ENCODE results near the gene ARHGAP28.

The ARHGAP28 gene

GRCh38 chr18:6732952-6733351 lies 3.4 kb downstream of the ARHGAP28 start:
- no peak for DNase-seq (ENCODE audit: low read depth)

- DNase-seq (ENCODE audit: low read depth): no peak
Observed at GRCh38 chr18:6733758-6734157, 4.2 kb downstream of the ARHGAP28 start.

- no peak for DNase-seq (ENCODE audit: low read depth)
Observed at GRCh38 chr18:6734726-6735430, 5.4 kb downstream of the ARHGAP28 start.

GRCh38 chr18:6737833-6738232 lies 8.3 kb downstream of the ARHGAP28 start:
- no peak for DNase-seq (ENCODE audit: low read depth)

GRCh38 chr18:6738622-6739021 lies 9.1 kb downstream of the ARHGAP28 start:
- DNase-seq (ENCODE audit: low read depth): no peak

- no peak for DNase-seq (ENCODE audit: low read depth)
Observed at GRCh38 chr18:6741232-6741663, 11.7 kb downstream of the ARHGAP28 start.

- no peak for DNase-seq (ENCODE audit: low read depth)
Observed at GRCh38 chr18:6741786-6742185, 12.3 kb downstream of the ARHGAP28 start.

GRCh38 chr18:6743999-6744398 lies 14.5 kb downstream of the ARHGAP28 start:
- DNase-seq (ENCODE audit: low read depth): no peak

- DNase-seq (ENCODE audit: low read depth): no peak
Observed at GRCh38 chr18:6744816-6745455, 15.4 kb downstream of the ARHGAP28 start.

GRCh38 chr18:6745504-6746031 lies 16.1 kb downstream of the ARHGAP28 start:
- no peak for DNase-seq (ENCODE audit: low read depth)

GRCh38 chr18:6746386-6746960 lies 17.0 kb downstream of the ARHGAP28 start:
- no peak for DNase-seq (ENCODE audit: low read depth)

GRCh38 chr18:6747646-6748045 lies 18.1 kb downstream of the ARHGAP28 start:
- DNase-seq (ENCODE audit: low read depth): no peak

GRCh38 chr18:6748241-6748640 lies 18.7 kb downstream of the ARHGAP28 start:
- DNase-seq (ENCODE audit: low read depth): no peak

GRCh38 chr18:6750411-6750810 lies 20.9 kb downstream of the ARHGAP28 start:
- DNase-seq (ENCODE audit: low read depth): no peak

- DNase-seq (ENCODE audit: low read depth): no peak
Observed at GRCh38 chr18:6751222-6751621, 21.7 kb downstream of the ARHGAP28 start.

GRCh38 chr18:6752202-6752860 lies 22.8 kb downstream of the ARHGAP28 start:
- no peak for DNase-seq (ENCODE audit: low read depth)

- no peak for DNase-seq (ENCODE audit: low read depth)
Observed at GRCh38 chr18:6755107-6755506, 25.6 kb downstream of the ARHGAP28 start.

GRCh38 chr18:6757931-6758330 lies 28.4 kb downstream of the ARHGAP28 start:
- DNase-seq (ENCODE audit: low read depth): no peak

GRCh38 chr18:6759579-6759978 lies 30.1 kb downstream of the ARHGAP28 start:
- DNase-seq (ENCODE audit: low read depth): no peak

- no peak for DNase-seq (ENCODE audit: low read depth)
Observed at GRCh38 chr18:6763524-6763923, 34.0 kb downstream of the ARHGAP28 start.

- no peak for DNase-seq (ENCODE audit: low read depth)
Observed at GRCh38 chr18:6764382-6764781, 34.9 kb downstream of the ARHGAP28 start.

GRCh38 chr18:6773777-6774176 lies 44.3 kb downstream of the ARHGAP28 start:
- no peak for DNase-seq (ENCODE audit: low read depth)

- no peak for DNase-seq (ENCODE audit: low read depth)
Observed at GRCh38 chr18:6775237-6775636, 45.7 kb downstream of the ARHGAP28 start.
